ENCODE results near the gene SLC38A3.

- no peak for TF ChIP-seq CTCF (IDR thresholded peaks at IDR 0.05)
- TF ChIP-seq EZH2 (IDR thresholded peaks at IDR 0.05; ENCODE audit: borderline replicate concordance, insufficient read depth, low read depth, low read length, poor library complexity, severe bottlenecking) = no peak
These were observed 60.0 kb downstream of the SLC38A3 start for GRCh38 chr3:50264964-50265485.

All from B cell (primary cell).